ENCODE results near the gene ANGPTL8. TPM values are rescaled to one million over a fixed set of nuclear protein-coding genes. Genes with fewer than 3 reads are reported as not detected.

ANGPTL8 gene
- not detected in 2 replicates for total RNA-seq

GRCh38 chr19:11239377-11240000 lies at the start of gene ANGPTL8:
ANGPTL8 (plus strand) TSS chr19:11239619; CDS start chr19:11239638, 19 bp downstream.

GRCh38 chr19:11197291-11198174 lies 41.9 kb upstream of the ANGPTL8 start, which contains the start of gene KANK2:
KANK2 (minus strand) TSS chr19:11197545; CDS start chr19:11194511, 3,034 bp downstream.

GRCh38 chr19:11261971-11262839 lies 22.8 kb downstream of the ANGPTL8 start, which contains the start of gene DOCK6:
DOCK6 (minus strand) TSS chr19:11262524; CDS start chr19:11262440, 84 bp downstream.

Other genes with a start within 250 kb of the ANGPTL8 start
- 71.0 and 91.4 TPM in 2 replicates for gene LDLR, start 150.2 kb upstream of the ANGPTL8 start, total RNA-seq
- gene SPC24, start 83.8 kb upstream of the ANGPTL8 start, total RNA-seq = 9.6 and 104 TPM in 2 replicates
- 171 and 274 TPM in 2 replicates for gene KANK2, start 42.1 kb upstream of the ANGPTL8 start, total RNA-seq
- 16.3 and 20.0 TPM in 2 replicates for gene DOCK6, start 22.9 kb downstream of the ANGPTL8 start, total RNA-seq
- not detected in 2 replicates for gene TSPAN16, start 56.5 kb downstream of the ANGPTL8 start, total RNA-seq
- gene RAB3D, start 100.0 kb downstream of the ANGPTL8 start, total RNA-seq = 7.3 and 9.0 TPM in 2 replicates
- gene TMEM205, start 106.6 kb downstream of the ANGPTL8 start, total RNA-seq = 82.1 and 123 TPM in 2 replicates
- gene CCDC159, start 106.9 kb downstream of the ANGPTL8 start, total RNA-seq = 2.3 and 5.6 TPM in 2 replicates
- gene PLPPR2, start 115.8 kb downstream of the ANGPTL8 start, total RNA-seq = 11.3 and 12.5 TPM in 2 replicates
- gene SWSAP1, start 135.0 kb downstream of the ANGPTL8 start, total RNA-seq = under 0.01 and 0.58 TPM in 2 replicates
- gene EPOR, start 144.7 kb downstream of the ANGPTL8 start, total RNA-seq = 6.5 and 12.1 TPM in 2 replicates
- gene RGL3, start 179.7 kb downstream of the ANGPTL8 start, total RNA-seq = 2.3 and 7.0 TPM in 2 replicates
- 0.28 and 0.38 TPM in 2 replicates for gene ODAD3, start 195.5 kb downstream of the ANGPTL8 start, total RNA-seq
- gene PRKCSH, start 196.0 kb downstream of the ANGPTL8 start, total RNA-seq = 121 and 161 TPM in 2 replicates
- gene ELAVL3, start 241.4 kb downstream of the ANGPTL8 start, total RNA-seq = 0.28 TPM in 1 of 2 replicates, not detected in the other

Data from regular cardiac myocyte (primary cell).